ENCODE results near the gene UNC5CL.

GRCh38 chr6:41017663-41018062, 21.4 kb downstream of the UNC5CL start:
- TF ChIP-seq CTCF (conservative IDR thresholded peaks at IDR 0.05; ENCODE audit: low read depth in 2 of 2) (no peak), JUNB (IDR thresholded peaks at IDR 0.05; ENCODE audit: unreplicated experiment) (no peak), POLR2AphosphoS5 (IDR thresholded peaks at IDR 0.05; ENCODE audit: low read depth) (no peak), EZH2phosphoT487 (IDR thresholded peaks at IDR 0.05; ENCODE audit: unreplicated experiment) (no peak), REST (IDR thresholded peaks at IDR 0.05; ENCODE audit: unreplicated experiment) (no peak), EZH2 (IDR thresholded peaks at IDR 0.05; ENCODE audit: low read depth, unreplicated experiment) (no peak), CREB1 (CRISPR knock-in tag; IDR thresholded peaks at IDR 0.05; ENCODE audit: low read depth) (no peak), ZNF114 (CRISPR knock-in tag; IDR thresholded peaks at IDR 0.05) (no peak), NANOG (IDR thresholded peaks at IDR 0.05; ENCODE audit: borderline replicate concordance) (no peak), ZNF331 (CRISPR knock-in tag; IDR thresholded peaks at IDR 0.05; ENCODE audit: low read depth) (no peak), STAT1 (IDR thresholded peaks at IDR 0.05; ENCODE audit: unreplicated experiment) (no peak)
- TF ChIP-seq, protein P1, sequence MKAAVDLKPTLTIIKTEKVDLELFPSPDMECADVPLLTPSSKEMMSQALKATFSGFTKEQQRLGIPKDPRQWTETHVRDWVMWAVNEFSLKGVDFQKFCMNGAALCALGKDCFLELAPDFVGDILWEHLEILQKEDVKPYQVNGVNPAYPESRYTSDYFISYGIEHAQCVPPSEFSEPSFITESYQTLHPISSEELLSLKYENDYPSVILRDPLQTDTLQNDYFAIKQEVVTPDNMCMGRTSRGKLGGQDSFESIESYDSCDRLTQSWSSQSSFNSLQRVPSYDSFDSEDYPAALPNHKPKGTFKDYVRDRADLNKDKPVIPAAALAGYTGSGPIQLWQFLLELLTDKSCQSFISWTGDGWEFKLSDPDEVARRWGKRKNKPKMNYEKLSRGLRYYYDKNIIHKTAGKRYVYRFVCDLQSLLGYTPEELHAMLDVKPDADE (IDR thresholded peaks at IDR 0.05): no peak
- TF ChIP-seq, protein P2, sequence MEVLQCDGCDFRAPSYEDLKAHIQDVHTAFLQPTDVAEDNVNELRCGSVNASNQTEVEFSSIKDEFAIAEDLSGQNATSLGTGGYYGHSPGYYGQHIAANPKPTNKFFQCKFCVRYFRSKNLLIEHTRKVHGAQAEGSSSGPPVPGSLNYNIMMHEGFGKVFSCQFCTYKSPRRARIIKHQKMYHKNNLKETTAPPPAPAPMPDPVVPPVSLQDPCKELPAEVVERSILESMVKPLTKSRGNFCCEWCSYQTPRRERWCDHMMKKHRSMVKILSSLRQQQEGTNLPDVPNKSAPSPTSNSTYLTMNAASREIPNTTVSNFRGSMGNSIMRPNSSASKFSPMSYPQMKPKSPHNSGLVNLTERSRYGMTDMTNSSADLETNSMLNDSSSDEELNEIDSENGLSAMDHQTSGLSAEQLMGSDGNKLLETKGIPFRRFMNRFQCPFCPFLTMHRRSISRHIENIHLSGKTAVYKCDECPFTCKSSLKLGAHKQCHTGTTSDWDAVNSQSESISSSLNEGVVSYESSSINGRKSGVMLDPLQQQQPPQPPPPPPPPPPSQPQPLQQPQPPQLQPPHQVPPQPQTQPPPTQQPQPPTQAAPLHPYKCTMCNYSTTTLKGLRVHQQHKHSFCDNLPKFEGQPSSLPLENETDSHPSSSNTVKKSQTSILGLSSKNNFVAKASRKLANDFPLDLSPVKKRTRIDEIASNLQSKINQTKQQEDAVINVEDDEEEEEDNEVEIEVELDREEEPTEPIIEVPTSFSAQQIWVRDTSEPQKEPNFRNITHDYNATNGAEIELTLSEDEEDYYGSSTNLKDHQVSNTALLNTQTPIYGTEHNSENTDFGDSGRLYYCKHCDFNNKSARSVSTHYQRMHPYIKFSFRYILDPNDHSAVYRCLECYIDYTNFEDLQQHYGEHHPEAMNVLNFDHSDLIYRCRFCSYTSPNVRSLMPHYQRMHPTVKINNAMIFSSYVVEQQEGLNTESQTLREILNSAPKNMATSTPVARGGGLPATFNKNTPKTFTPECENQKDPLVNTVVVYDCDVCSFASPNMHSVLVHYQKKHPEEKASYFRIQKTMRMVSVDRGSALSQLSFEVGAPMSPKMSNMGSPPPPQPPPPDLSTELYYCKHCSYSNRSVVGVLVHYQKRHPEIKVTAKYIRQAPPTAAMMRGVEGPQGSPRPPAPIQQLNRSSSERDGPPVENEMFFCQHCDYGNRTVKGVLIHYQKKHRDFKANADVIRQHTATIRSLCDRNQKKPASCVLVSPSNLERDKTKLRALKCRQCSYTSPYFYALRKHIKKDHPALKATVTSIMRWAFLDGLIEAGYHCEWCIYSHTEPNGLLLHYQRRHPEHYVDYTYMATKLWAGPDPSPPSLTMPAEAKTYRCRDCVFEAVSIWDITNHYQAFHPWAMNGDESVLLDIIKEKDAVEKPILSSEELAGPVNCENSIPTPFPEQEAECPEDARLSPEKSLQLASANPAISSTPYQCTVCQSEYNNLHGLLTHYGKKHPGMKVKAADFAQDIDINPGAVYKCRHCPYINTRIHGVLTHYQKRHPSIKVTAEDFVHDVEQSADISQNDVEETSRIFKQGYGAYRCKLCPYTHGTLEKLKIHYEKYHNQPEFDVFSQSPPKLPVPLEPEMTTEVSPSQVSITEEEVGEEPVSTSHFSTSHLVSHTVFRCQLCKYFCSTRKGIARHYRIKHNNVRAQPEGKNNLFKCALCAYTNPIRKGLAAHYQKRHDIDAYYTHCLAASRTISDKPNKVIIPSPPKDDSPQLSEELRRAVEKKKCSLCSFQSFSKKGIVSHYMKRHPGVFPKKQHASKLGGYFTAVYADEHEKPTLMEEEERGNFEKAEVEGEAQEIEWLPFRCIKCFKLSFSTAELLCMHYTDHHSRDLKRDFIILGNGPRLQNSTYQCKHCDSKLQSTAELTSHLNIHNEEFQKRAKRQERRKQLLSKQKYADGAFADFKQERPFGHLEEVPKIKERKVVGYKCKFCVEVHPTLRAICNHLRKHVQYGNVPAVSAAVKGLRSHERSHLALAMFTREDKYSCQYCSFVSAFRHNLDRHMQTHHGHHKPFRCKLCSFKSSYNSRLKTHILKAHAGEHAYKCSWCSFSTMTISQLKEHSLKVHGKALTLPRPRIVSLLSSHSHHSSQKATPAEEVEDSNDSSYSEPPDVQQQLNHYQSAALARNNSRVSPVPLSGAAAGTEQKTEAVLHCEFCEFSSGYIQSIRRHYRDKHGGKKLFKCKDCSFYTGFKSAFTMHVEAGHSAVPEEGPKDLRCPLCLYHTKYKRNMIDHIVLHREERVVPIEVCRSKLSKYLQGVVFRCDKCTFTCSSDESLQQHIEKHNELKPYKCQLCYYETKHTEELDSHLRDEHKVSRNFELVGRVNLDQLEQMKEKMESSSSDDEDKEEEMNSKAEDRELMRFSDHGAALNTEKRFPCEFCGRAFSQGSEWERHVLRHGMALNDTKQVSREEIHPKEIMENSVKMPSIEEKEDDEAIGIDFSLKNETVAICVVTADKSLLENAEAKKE (CRISPR knock-in tag; IDR thresholded peaks at IDR 0.05): no peak

Data from GM23338 (cell line).